ENCODE data around the gene TMEM53.

The TMEM53 gene

GRCh38 chr1:44696789-44697345 is 22.6 kb upstream of the TMEM53 start:
- DNase-seq (ENCODE audit: low spot score), result no peak

DNA sequence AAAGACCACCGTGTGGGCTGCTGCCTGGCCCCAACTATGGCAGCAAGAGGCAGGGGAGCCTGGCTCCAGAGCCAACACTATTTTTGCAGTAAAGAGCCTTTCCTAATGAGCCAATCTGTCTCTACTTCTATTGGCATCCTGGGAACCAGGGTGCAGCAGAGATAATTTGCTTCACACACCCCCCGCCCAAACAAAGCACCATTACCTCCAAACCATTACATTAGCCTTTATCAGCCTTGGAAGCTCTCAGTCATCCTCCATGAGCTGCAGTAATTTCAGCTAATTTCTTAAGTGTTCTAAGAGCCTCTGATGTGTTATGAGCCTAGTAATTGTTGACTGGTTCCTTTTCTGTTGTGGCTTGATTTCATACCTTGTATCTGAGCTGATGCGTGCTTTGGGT is 21.8 kb upstream of the TMEM53 start:
- DNase-seq (ENCODE audit: low spot score), result no peak

GRCh38 chr1:44695671-44696070 is 21.4 kb upstream of the TMEM53 start:
- DNase-seq (ENCODE audit: low spot score), result no peak

DNA sequence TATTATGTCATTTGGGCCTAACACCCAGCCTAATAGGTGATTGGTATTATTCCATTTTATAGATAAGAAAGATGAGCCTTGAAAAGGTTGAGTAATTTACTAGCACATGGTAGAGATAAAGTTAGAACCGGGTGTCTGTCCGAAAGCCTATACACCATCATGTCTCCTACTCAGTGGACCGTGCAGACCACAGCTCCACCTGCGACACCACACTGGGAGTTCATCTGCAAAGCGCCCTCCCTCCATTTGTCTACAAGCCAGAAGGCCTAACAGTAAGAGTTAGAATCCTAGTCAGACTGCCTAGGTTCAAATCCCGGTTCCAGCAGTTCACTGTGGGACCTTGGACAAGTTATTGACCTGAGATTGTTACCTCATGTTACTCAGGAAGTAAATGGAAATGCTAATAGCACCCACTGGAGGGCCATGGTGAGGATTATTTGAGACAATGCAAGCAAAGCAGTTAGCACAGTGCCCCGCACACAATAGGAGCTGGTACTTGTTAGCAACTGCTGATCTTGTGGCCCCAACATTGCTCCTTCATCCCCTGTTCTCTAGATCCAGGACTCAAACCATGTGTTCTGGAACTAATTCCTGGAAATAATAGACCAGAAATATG is 20.7 kb upstream of the TMEM53 start:
- DNase-seq (ENCODE audit: low spot score), result no peak

DNA sequence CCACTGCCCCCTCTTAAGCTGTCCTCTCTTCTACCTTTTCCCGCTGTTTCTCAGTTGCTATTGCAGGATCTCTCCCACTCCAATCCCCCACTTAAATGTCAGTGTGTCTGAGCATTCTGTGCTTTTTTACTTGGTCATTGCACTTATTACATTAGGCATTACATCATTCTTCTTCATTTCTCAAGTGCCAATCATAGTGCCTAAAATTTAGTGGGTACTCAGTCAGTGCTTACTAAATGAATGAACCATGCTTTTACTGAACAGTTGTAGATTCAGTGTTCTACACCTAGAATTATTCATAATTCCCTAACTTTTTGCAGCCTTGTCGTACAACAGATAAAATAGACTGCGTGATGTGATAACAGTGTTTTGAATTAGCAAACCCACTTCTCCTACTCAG is 19.6 kb upstream of the TMEM53 start:
- DNase-seq (ENCODE audit: low spot score), result no peak

DNA sequence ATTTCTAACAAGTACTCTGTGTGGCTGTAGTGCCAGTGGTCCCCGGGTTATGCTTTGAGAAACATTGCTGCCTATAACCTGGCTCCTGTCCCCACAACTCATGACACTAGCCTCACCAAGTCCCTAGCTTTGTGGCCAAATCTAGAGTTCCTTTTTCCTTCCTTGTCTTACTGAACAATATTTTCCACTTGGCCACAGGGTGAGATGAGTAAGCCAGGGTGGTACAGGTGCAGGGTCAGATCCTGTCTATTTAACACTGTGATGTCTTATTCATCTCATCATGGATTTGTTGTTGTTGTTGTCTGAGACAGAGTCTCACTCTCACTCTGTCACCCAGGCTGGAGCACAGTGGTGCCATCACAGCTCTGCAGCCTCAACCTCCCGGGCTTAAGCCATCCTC is 18.9 kb upstream of the TMEM53 start:
- DNase-seq (ENCODE audit: low spot score), result no peak

GRCh38 chr1:44689447-44689765 is 15.1 kb upstream of the TMEM53 start:
- DNase-seq (ENCODE audit: low spot score), result no peak

- no peak for DNase-seq (ENCODE audit: low spot score)
Measured at GRCh38 chr1:44688760-44689446, 14.6 kb upstream of the TMEM53 start.

DNA sequence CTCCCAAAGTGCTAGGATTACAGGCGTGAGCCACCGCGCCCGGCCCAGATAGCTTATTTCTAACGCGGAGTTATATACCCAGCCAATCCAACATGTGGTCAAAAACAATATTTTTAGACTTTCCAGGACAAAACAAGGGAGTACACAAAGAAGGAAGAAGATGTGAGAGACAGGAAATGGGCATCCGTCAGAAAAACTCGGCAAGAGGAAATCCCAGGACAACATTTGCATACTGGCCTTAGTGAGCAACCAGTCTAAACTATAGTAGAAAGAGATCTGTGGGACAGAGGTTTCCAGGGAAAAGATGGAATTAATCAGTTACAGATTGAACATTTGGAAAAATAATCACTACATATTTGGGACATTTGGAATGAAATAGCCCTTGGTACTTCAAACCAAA is 11.6 kb upstream of the TMEM53 start:
- no peak for DNase-seq (ENCODE audit: low spot score)

DNA sequence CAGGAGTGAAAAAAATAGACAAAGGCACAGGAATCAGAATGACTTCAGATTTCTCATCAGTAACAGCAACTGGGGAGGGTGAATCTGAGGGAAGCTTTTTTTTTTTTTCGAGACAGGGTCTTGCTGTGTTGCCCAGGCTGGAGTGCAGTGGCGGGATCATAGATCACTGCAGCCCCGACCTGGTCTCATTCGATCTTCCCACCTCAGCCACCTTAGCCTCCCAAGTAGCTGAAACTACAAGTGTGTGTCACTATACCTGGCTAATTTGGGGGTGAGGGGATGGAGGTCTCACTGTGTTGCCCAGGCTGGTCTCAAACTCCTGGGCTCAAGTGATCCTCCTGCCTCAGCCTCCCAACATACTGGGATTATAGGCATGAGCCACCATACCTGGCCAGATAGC is 10.9 kb upstream of the TMEM53 start:
- no peak for DNase-seq (ENCODE audit: low spot score)

- DNase-seq (ENCODE audit: low spot score), result no peak
Measured at GRCh38 chr1:44684525-44684924, 10.2 kb upstream of the TMEM53 start.

GRCh38 chr1:44682883-44683265 is 8.6 kb upstream of the TMEM53 start:
- DNase-seq (ENCODE audit: low spot score), result no peak

DNA sequence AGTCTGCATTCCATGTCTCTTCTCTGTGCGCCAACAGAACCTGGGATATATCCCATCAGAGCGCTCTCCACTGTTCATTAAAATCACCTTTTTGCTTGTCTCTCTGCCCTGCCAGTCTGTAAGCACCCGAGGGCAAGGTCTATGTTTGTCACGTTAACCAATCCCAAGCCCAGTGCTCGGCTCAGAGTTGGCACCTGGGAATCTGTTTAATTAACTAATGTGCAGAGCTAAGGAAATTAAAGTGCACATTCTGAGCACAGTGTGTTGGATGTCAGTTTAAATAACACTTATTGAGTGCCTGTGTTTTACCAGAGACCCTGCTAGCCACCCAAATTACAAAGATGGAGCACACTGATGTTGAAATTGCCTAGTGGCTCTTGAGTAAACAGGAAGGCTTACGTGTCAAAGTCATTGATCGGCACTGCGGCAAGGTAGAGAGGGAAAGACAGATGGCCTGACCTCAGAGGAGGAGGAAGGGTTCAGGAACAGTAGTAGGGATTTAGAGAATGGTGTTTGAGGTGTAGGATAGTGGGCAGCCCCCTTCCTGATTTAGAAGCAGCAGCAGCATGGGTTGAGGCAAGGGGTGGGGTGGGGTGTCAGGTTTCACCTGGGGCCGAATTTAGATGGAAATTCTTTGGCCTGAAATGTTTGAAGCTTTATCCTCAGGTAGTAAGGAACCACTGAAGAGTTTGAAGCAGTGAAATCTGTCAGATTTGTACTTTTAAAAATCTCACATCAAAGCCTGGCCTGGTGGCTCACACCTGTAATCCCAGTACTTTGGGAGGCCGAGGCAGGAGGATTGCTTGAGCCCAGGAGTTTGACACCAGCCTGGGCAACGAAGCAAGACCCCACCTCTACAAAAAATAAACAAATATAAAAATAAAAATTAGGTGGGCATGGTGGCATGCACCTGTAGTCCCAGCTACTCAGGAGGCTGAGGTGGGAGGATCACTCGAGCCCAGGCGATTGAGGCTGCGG is 7.9 kb upstream of the TMEM53 start:
- no peak for DNase-seq (ENCODE audit: low spot score)

- DNase-seq (ENCODE audit: low spot score), result no peak
Measured at GRCh38 chr1:44679468-44679867, 5.2 kb upstream of the TMEM53 start.

GRCh38 chr1:44678626-44679025 is 4.3 kb upstream of the TMEM53 start:
- DNase-seq (ENCODE audit: low spot score), result no peak

- DNase-seq (ENCODE audit: low spot score), result no peak
Measured at GRCh38 chr1:44678120-44678519, 3.8 kb upstream of the TMEM53 start.

DNA sequence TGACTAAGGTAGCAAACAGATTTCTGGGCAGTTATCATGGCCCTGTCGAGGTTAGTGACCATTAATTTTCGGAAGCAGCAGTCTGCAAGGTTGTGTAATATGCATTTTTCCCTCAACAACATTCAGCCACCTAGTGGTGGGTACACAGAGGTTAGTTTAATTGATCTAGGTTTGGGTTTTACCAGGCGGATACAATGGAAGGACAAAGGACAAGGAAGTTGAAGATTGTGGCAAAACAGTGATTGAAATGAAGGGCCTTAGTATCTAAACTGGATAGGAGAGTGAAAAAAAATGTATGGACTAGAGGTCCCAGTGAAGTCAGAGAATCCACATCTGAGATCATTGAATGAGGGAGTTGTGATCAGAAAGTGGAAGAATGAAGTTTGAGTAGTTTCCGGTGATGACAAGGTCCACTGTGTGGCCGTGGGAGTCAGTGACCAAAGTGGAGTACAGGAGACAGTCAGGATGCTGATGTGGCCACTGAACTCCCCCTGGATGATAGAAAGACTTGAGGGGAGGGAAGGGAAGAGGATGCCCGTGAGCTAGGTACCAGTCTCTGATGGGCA is 3.0 kb upstream of the TMEM53 start:
- DNase-seq (ENCODE audit: low spot score), result peak; percentile 39

DNA sequence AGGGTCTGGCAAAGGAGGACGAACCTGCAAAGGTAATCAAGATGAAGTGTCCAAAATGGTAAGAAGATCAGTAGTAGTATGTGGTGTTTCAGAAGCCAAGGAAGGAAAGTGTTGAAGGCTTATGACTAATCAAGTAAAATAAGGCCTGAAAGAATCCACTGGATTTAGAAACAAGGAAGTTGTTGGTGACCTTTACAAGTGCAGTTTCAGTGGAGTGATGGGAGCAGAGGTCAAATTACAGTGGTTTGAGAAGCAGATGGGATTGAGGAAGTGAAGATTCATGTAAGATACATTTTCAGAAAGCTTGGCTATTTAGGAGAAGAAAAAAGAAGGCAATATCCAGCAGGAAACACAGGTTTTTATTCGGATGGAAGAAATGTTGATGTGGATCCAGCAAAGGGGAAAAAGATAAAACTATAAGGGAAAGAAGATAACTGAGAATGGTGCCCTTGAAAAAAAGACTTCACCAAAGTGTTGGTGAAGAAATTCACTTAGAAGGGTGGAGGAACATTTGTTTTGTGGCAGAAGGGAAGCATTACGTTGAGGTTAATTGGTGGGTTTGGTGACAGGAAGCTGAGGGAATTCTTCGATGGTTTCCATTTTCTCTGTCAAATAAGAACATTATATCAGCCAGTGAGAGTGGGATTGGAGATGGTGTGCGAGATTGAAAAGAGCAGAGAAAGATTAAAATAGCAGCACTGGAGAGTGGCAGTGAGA is 2.4 kb upstream of the TMEM53 start:
- peak; percentile 55 for DNase-seq (ENCODE audit: low spot score)

GRCh38 chr1:44675186-44675585 is 905 bp upstream of the TMEM53 start:
- no peak for DNase-seq (ENCODE audit: low spot score)

GRCh38 chr1:44673675-44674112 is 587 bp downstream of the TMEM53 start:
- no peak for DNase-seq (ENCODE audit: low spot score)

- DNase-seq (ENCODE audit: low spot score), result no peak
Measured at GRCh38 chr1:44672961-44673674, 1.2 kb downstream of the TMEM53 start.
